HEK293 (cell line): Measurements from ENCODE around the gene FUOM.

Experiments used
- CTCF ChIA-PET: fragments of 350-600 bp; formaldehyde crosslinking; extraction: SDS; loops from one replicate; lab custom pipeline; 2021; ENCODE audit warnings: antibody characterized with exemption; lab: Yijun Ruan, JAX
- POLR2A ChIA-PET: fragments of 300-600 bp; formaldehyde crosslinking; extraction: SDS; loops from one replicate; lab custom pipeline; 2020; ENCODE audit warnings: antibody characterized with exemption, inconsistent platforms; lab: Yijun Ruan, JAX
- H3K27ac ChIP-seq: fragments of 200-500 bp; sonication (Bioruptor generic); 2 replicates; pipeline ENCODE4 v1.5.1; 2014; ENCODE audit warnings: low read depth, low read length, control low read depth, inconsistent platforms; ENCODE audit errors: extremely low read depth
- H3K36me3 ChIP-seq, 2 experiments: fragments of 200-500 bp in 1 of 2; sonication (Bioruptor generic) in 1 of 2; 1 replicate in 1 of 2; 2 replicates in 1 of 2; pipeline ENCODE4 v1.5.1; 2014 to 2017; ENCODE audit warnings: inconsistent platforms in 2 of 2, low read length in 2 of 2; ENCODE audit not compliant: control insufficient read depth in 2 of 2, insufficient read depth in 1 of 2
- H3K4me1 ChIP-seq: fragments of 200-500 bp; sonication (Bioruptor generic); 2 replicates; pipeline ENCODE4 v1.5.1; 2014; ENCODE audit warnings: mild to moderate bottlenecking, low read length, inconsistent platforms; ENCODE audit not compliant: control insufficient read depth, insufficient read depth
- H3K4me3 ChIP-seq: 2 replicates; pipeline ENCODE4 v1.5.1; 2011; ENCODE audit warnings: low read depth, mild to moderate bottlenecking, control low read depth, low read length, moderate library complexity
- H3K9me3 ChIP-seq: fragments of 200-500 bp; sonication (Bioruptor generic); 2 replicates; pipeline ENCODE4 v1.5.1; 2014; ENCODE audit warnings: low read depth, low read length, inconsistent platforms; ENCODE audit not compliant: control insufficient read depth, insufficient read depth
- GFI1B ChIP-seq: fragments of 450-650 bp; formaldehyde crosslinking; IDR thresholded peaks from 2 replicates; pipeline ENCODE4 v1.5.1; 2016; ENCODE audit warnings: missing biosample characterization, missing genetic modification characterization
- GLIS1 ChIP-seq: fragments of 450-650 bp; formaldehyde crosslinking; IDR thresholded peaks from 2 replicates; pipeline ENCODE4 v1.5.1; 2016; ENCODE audit warnings: missing biosample characterization, missing genetic modification characterization
- HOXA7 ChIP-seq: sonication (generic); formaldehyde crosslinking; IDR thresholded peaks from 2 replicates; pipeline ENCODE4 v1.8.1; 2022; ENCODE audit warnings: missing genetic modification reagents, borderline replicate concordance
- KLF10 ChIP-seq: fragments of 450-650 bp; IDR thresholded peaks from 2 replicates; pipeline ENCODE4 v1.5.1; 2018; ENCODE audit warnings: missing biosample characterization, mild to moderate bottlenecking, missing genetic modification characterization
- KLF16 ChIP-seq: fragments of 450-650 bp; formaldehyde crosslinking; IDR thresholded peaks from 2 replicates; pipeline ENCODE4 v1.5.1; 2017; ENCODE audit warnings: missing biosample characterization, missing genetic modification characterization
- ZNF112 ChIP-seq: fragments of 450-650 bp; formaldehyde crosslinking; IDR thresholded peaks from 2 replicates; pipeline ENCODE4 v1.5.0; 2017; ENCODE audit warnings: missing biosample characterization, missing genetic modification characterization
- ZNF202 ChIP-seq: fragments of 450-650 bp; formaldehyde crosslinking; IDR thresholded peaks from 2 replicates; pipeline ENCODE4 v1.5.1; 2016; ENCODE audit warnings: missing biosample characterization, missing genetic modification characterization, borderline replicate concordance
- ZNF248 ChIP-seq: fragments of 450-650 bp; formaldehyde crosslinking; IDR thresholded peaks from 2 replicates; pipeline ENCODE4 v1.5.1; 2017; ENCODE audit warnings: missing biosample characterization, missing genetic modification characterization
- ZNF324 ChIP-seq: fragments of 450-650 bp; formaldehyde crosslinking; IDR thresholded peaks from 2 replicates; pipeline ENCODE4 v1.5.1; 2016; ENCODE audit warnings: missing biosample characterization, missing genetic modification characterization
- ZNF37A ChIP-seq: fragments of 450-650 bp; IDR thresholded peaks from 2 replicates; pipeline ENCODE4 v1.5.1; 2018; ENCODE audit warnings: missing biosample characterization, missing genetic modification characterization
- ZNF391 ChIP-seq: fragments of 450-650 bp; formaldehyde crosslinking; IDR thresholded peaks from 2 replicates; pipeline ENCODE4 v1.5.1; 2016; ENCODE audit warnings: low read depth, missing biosample characterization, missing genetic modification characterization, borderline replicate concordance
- ZNF48 ChIP-seq: fragments of 450-650 bp; formaldehyde crosslinking; IDR thresholded peaks from 2 replicates; pipeline ENCODE4 v1.5.1; 2016; ENCODE audit warnings: missing biosample characterization, missing genetic modification characterization
- ZNF514 ChIP-seq: fragments of 450-650 bp; formaldehyde crosslinking; IDR thresholded peaks from 2 replicates; pipeline ENCODE4 v1.5.1; 2016; ENCODE audit warnings: missing biosample characterization, missing genetic modification characterization
- ZNF548 ChIP-seq: fragments of 450-650 bp; formaldehyde crosslinking; IDR thresholded peaks from 2 replicates; pipeline ENCODE4 v1.5.1; 2016; ENCODE audit warnings: missing biosample characterization, missing genetic modification characterization
- ZNF555 ChIP-seq: fragments of 450-650 bp; formaldehyde crosslinking; conservative IDR thresholded peaks from 2 replicates; pipeline ENCODE4 v1.5.1; 2017; ENCODE audit warnings: missing biosample characterization, mild to moderate bottlenecking, missing genetic modification characterization, inconsistent platforms
- ZNF560 ChIP-seq: fragments of 450-650 bp; formaldehyde crosslinking; IDR thresholded peaks from 2 replicates; pipeline ENCODE4 v1.5.1; 2017; ENCODE audit warnings: missing biosample characterization, missing genetic modification characterization, borderline replicate concordance
- ZNF701 ChIP-seq: fragments of 450-650 bp; formaldehyde crosslinking; IDR thresholded peaks from 2 replicates; pipeline ENCODE4 v1.5.1; 2016; ENCODE audit warnings: missing biosample characterization, missing genetic modification characterization
- ZNF76 ChIP-seq: fragments of 450-650 bp; formaldehyde crosslinking; IDR thresholded peaks from 2 replicates; pipeline ENCODE4; 2016; ENCODE audit warnings: low read depth, missing biosample characterization, missing genetic modification characterization, borderline replicate concordance
- ZNF830 ChIP-seq: fragments of 450-650 bp; IDR thresholded peaks from 2 replicates; pipeline ENCODE4 v1.5.0; 2018; ENCODE audit warnings: missing biosample characterization, missing genetic modification characterization, low read depth, mild to moderate bottlenecking, moderate library complexity
- TF ChIP-seq, protein P1 (sequence below): fragments of 450-650 bp; formaldehyde crosslinking; IDR thresholded peaks from 2 replicates; pipeline ENCODE4 v1.5.1; 2016; ENCODE audit warnings: missing biosample characterization, missing genetic modification characterization
- TF ChIP-seq, protein P2 (sequence below): fragments of 450-650 bp; formaldehyde crosslinking; IDR thresholded peaks from 2 replicates; pipeline ENCODE4 v1.5.1; 2016; ENCODE audit warnings: missing biosample characterization, missing genetic modification characterization
- TF ChIP-seq, protein P3 (sequence below): fragments of 450-650 bp; formaldehyde crosslinking; IDR thresholded peaks from 2 replicates; pipeline ENCODE4 v1.5.1; 2016; ENCODE audit warnings: missing biosample characterization, missing genetic modification characterization
- TF ChIP-seq, protein P4 (sequence below): fragments of 450-650 bp; formaldehyde crosslinking; IDR thresholded peaks from 2 replicates; pipeline ENCODE4 v1.5.1; 2016; ENCODE audit warnings: missing biosample characterization, missing genetic modification characterization
- TF ChIP-seq, protein P5 (sequence below): fragments of 450-650 bp; formaldehyde crosslinking; IDR thresholded peaks from 2 replicates; pipeline ENCODE4 v1.5.1; 2017; ENCODE audit warnings: missing biosample characterization, missing genetic modification characterization
- TF ChIP-seq, protein P6 (sequence below): fragments of 450-650 bp; IDR thresholded peaks from 2 replicates; pipeline ENCODE4 v1.5.1; 2018; ENCODE audit warnings: missing biosample characterization, missing genetic modification characterization

FUOM gene

DNA sequence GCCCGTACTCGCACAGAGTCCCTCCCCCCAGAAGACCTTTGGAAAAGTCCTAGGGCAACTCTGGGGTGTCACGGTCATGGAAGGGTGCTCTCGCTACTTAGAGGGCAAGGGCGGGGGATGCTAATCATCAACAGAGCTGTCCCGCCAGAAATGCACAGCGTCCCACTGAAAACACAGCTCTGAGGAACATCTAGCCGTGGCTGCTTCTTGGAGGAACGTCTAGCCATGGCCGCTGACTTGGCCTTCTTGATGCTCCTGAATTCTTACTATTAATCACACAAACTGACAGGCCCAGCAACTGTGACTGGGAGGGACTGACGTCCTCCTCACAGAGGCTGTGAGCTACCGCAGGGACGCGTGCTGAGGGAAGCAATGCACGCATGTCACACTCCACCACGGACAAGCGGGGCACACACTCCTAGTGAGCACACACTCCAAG is 50.9 kb downstream of the FUOM start:
- Histone ChIP-seq H3K27ac (no peak overlapping the region), H3K4me1 (no peaks in the 10 kb centered on the region), H3K4me3 (no peak overlapping the region), H3K36me3 (peaks cover 7 to 52% of the 10 kb centered on the region in 2 experiments; a peak in 2 of 3 replicates), H3K9me3 (no peaks in the 10 kb centered on the region)
- CTCF ChIA-PET: interaction anchor here (0.6 to 2.4 kb wide), 11 partner anchors 9 to 367 kb away, joined by 3 to 7 read pairs (median 4); no protein-coding TSS in a partner anchor
- POLR2A ChIA-PET: interaction anchor here (1.6 kb wide), 1 partner anchor 23 kb away, joined by 5 read pairs; no protein-coding TSS in a partner anchor
- TF ChIP-seq, protein P1, sequence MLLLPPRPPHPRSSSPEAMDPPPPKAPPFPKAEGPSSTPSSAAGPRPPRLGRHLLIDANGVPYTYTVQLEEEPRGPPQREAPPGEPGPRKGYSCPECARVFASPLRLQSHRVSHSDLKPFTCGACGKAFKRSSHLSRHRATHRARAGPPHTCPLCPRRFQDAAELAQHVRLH (tag by site-specific recombination): no peak
- TF ChIP-seq ZNF48 (tag by site-specific recombination) (no peak), ZNF37A (no peak), ZNF112 (tag by site-specific recombination) (no peak), ZNF324 (no peak), ZNF555 (no peak), GFI1B (tag by site-specific recombination) (no peak), ZNF391 (tag by site-specific recombination) (no peak), GLIS1 (tag by site-specific recombination) (no peak), ZNF830 (tag by site-specific recombination) (no peak), ZNF701 (no peak)
- TF ChIP-seq, protein P2, sequence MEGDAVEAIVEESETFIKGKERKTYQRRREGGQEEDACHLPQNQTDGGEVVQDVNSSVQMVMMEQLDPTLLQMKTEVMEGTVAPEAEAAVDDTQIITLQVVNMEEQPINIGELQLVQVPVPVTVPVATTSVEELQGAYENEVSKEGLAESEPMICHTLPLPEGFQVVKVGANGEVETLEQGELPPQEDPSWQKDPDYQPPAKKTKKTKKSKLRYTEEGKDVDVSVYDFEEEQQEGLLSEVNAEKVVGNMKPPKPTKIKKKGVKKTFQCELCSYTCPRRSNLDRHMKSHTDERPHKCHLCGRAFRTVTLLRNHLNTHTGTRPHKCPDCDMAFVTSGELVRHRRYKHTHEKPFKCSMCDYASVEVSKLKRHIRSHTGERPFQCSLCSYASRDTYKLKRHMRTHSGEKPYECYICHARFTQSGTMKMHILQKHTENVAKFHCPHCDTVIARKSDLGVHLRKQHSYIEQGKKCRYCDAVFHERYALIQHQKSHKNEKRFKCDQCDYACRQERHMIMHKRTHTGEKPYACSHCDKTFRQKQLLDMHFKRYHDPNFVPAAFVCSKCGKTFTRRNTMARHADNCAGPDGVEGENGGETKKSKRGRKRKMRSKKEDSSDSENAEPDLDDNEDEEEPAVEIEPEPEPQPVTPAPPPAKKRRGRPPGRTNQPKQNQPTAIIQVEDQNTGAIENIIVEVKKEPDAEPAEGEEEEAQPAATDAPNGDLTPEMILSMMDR (tag by site-specific recombination): no peak

DNA sequence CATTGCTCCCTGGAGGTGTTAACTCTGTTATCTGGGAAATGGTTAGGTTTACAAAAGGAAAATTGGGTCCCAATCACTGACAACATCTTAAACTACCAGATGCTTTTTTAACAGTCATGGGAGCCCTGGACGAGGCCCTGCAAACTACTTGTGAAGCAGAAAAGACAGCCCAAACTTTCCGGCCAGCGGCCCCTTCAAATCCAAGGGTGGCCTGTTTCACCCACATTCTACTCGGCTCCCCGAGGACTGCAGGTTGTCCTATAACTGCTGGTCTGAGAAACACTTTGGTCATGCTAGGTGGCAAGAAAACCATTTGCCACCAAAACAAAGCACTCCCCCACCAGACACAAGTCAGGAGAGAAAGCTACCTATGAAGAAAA is 51.7 kb downstream of the FUOM start:
- H3K4me3 ChIP-seq: no peak overlapping the region
- TF ChIP-seq ZNF514 (tag by site-specific recombination): no peak
- TF ChIP-seq, protein P3, sequence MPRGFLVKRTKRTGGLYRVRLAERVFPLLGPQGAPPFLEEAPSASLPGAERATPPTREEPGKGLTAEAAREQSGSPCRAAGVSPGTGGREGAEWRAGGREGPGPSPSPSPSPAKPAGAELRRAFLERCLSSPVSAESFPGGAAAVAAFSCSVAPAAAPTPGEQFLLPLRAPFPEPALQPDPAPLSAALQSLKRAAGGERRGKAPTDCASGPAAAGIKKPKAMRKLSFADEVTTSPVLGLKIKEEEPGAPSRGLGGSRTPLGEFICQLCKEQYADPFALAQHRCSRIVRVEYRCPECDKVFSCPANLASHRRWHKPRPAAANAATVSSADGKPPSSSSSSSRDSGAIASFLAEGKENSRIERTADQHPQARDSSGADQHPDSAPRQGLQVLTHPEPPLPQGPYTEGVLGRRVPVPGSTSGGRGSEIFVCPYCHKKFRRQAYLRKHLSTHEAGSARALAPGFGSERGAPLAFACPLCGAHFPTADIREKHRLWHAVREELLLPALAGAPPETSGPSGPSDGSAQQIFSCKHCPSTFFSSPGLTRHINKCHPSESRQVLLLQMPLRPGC: no peak
- TF ChIP-seq, protein P4, sequence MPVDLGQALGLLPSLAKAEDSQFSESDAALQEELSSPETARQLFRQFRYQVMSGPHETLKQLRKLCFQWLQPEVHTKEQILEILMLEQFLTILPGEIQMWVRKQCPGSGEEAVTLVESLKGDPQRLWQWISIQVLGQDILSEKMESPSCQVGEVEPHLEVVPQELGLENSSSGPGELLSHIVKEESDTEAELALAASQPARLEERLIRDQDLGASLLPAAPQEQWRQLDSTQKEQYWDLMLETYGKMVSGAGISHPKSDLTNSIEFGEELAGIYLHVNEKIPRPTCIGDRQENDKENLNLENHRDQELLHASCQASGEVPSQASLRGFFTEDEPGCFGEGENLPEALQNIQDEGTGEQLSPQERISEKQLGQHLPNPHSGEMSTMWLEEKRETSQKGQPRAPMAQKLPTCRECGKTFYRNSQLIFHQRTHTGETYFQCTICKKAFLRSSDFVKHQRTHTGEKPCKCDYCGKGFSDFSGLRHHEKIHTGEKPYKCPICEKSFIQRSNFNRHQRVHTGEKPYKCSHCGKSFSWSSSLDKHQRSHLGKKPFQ (tag by site-specific recombination): no peak
- no peak for TF ChIP-seq ZNF248 (tag by site-specific recombination)
- TF ChIP-seq, protein P5, sequence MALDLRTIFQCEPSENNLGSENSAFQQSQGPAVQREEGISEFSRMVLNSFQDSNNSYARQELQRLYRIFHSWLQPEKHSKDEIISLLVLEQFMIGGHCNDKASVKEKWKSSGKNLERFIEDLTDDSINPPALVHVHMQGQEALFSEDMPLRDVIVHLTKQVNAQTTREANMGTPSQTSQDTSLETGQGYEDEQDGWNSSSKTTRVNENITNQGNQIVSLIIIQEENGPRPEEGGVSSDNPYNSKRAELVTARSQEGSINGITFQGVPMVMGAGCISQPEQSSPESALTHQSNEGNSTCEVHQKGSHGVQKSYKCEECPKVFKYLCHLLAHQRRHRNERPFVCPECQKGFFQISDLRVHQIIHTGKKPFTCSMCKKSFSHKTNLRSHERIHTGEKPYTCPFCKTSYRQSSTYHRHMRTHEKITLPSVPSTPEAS (tag by site-specific recombination): no peak
- TF ChIP-seq ZNF560 (tag by site-specific recombination): no peak
- no peak for TF ChIP-seq KLF10 (tag by site-specific recombination)
- TF ChIP-seq KLF16 (tag by site-specific recombination): no peak
- TF ChIP-seq, protein P6, sequence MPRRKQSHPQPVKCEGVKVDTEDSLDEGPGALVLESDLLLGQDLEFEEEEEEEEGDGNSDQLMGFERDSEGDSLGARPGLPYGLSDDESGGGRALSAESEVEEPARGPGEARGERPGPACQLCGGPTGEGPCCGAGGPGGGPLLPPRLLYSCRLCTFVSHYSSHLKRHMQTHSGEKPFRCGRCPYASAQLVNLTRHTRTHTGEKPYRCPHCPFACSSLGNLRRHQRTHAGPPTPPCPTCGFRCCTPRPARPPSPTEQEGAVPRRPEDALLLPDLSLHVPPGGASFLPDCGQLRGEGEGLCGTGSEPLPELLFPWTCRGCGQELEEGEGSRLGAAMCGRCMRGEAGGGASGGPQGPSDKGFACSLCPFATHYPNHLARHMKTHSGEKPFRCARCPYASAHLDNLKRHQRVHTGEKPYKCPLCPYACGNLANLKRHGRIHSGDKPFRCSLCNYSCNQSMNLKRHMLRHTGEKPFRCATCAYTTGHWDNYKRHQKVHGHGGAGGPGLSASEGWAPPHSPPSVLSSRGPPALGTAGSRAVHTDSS (tag by site-specific recombination): no peak
- TF ChIP-seq ZNF548 (tag by site-specific recombination): no peak
- TF ChIP-seq HOXA7 (CRISPR knock-in tag): no peak
- no peak for TF ChIP-seq ZNF76 (tag by site-specific recombination)
- TF ChIP-seq ZNF202 (tag by site-specific recombination): no peak
- TF ChIP-seq, all 188 proteins: peak for 0
- Histone ChIP-seq H3K9me3 (no peaks in the 10 kb centered on the region), H3K4me1 (no peaks in the 10 kb centered on the region), H3K27ac (no peak overlapping the region), H3K36me3 (peaks cover 9 to 49% of the 10 kb centered on the region in 2 experiments; a peak in 2 of 3 replicates)
- ChIA-PET POLR2A (no interaction called here), CTCF (interaction anchor here (0.7 to 2.4 kb wide), 3 partner anchors 28 to 286 kb away, joined by 3 to 5 read pairs (median 4); no protein-coding TSS in a partner anchor)
